DOHH2 (cell line): ENCODE measurements around the gene TFCP2L1.

Experiments
- CTCF ChIP-seq: fragments of 200-600 bp; sonication (generic); IDR thresholded peaks from one replicate; pipeline ENCODE4 v1.5.1; 2014; ENCODE audit warnings: antibody characterized with exemption, mild to moderate bottlenecking, low read depth, low read length; ENCODE audit not compliant: poor library complexity, severe bottlenecking
- EZH2phosphoT487 ChIP-seq: fragments of 200-600 bp; sonication (generic); IDR thresholded peaks from 2 replicates; pipeline ENCODE4 v1.6.1; 2017; ENCODE audit warnings: borderline replicate concordance, mild to moderate bottlenecking, antibody characterized with exemption, low read length, moderate library complexity, mixed read lengths

- TF ChIP-seq CTCF (no peak), EZH2phosphoT487 (no peak)
These were observed 39.6 kb upstream of the TFCP2L1 start for GRCh38 chr2:121324601-121325000.
